CD4-positive, alpha-beta T cell treated with Interleukin-12 subunit alpha and Interleukin-12 subunit beta, for 1 hour (primary cell): ENCODE data around the gene SORL1.

Experiments used
- DNase-seq: peaks from one replicate; pipeline ENCODE4 v3.0.0-alpha.2; 2020

SORL1 gene

GRCh38 chr11:121592708-121593107 is 140.6 kb downstream of the SORL1 start:
- DNase-seq: no peak

DNA sequence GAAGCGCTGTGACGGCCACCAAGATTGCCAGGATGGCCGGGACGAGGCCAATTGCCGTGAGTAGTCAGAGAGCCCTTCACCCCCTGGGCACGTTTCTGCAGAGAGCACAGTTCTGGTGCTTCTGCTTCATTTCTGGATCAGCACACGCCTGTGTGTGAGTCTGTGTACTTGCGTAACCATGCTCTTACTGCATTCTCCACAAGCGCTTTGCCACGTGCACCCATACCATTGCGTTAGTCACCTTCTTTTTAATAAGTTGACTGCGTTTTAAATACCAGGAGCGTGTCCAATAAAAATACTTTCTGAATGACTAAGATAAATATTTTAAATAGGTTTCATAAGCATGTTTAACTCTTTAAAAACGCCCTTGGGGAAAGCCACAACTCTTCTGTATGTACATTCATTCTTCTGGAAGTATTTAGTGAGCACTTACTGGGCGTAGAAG is 143.6 kb downstream of the SORL1 start:
- DNase-seq: no peak

- no peak for DNase-seq
Measured at GRCh38 chr11:121596195-121597155, 144.4 kb downstream of the SORL1 start.

- DNase-seq: no peak
Measured at GRCh38 chr11:121603316-121603715, 151.2 kb downstream of the SORL1 start.

DNA sequence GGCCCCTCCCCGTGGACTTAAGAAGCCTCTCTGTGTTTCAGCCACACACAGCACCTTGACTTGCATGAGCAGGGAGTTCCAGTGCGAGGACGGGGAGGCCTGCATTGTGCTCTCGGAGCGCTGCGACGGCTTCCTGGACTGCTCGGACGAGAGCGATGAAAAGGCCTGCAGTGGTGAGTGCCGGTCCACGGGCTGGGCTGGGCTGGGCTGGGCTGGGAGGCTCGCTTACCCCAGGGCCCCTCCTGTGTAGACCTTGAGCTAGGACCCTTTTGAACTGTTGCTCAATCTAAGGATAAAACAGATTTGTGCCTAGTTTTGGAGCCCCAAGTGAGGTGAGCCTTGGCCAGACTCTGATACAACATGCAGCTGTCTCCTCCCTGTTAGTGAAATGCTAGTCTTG is 152.0 kb downstream of the SORL1 start:
- DNase-seq: no peak

- DNase-seq: no peak
Measured at GRCh38 chr11:121606354-121606753, 154.2 kb downstream of the SORL1 start.

- no peak for DNase-seq
Measured at GRCh38 chr11:121607341-121607740, 155.2 kb downstream of the SORL1 start.

- DNase-seq: no peak
Measured at GRCh38 chr11:121608545-121609098, 156.5 kb downstream of the SORL1 start.

GRCh38 chr11:121610706-121611105 is 158.6 kb downstream of the SORL1 start:
- DNase-seq: no peak

DNA sequence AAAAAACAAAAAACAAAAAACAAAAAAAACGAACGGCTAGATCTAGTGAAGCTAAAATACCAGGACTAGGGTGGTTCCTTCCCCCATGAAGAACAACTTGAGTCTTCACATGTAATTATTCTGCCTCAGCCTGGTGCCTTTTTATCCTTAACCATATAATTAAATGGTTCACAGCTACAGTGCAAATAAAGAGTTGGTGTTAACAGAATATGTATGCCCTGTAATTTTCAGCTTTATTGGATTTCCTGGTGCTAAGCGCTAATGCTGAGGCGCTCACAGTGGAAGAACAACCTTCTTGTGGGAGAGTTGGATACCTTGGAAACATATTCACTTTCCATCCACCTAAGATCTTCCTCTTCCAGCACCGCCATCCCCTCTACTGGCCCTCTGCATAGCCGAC is 159.1 kb downstream of the SORL1 start:
- no peak for DNase-seq

DNA sequence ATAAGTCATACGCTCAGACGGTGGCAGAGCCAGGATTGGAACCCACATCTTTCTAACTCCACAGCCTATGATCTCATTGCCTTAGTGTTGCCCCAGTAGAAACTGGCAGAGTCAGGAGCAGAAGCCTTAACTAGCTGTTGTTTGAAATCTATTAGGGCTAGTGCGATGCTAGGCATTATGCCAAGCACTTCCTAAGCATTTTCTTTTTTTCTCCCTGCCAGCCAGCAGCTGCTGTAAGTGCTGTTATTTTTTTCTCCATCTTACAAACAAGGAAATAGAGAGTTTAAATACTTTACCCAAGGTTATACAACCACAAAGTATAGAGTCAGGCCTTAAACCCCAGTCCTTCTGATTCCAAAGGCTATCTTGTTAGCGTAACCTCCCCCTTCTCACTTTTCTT is 161.6 kb downstream of the SORL1 start:
- DNase-seq: no peak

- DNase-seq: no peak
Measured at GRCh38 chr11:121614636-121615240, 162.6 kb downstream of the SORL1 start.

- DNase-seq: no peak
Measured at GRCh38 chr11:121615501-121615900, 163.4 kb downstream of the SORL1 start.

- no peak for DNase-seq
Measured at GRCh38 chr11:121618516-121618915, 166.4 kb downstream of the SORL1 start.

DNA sequence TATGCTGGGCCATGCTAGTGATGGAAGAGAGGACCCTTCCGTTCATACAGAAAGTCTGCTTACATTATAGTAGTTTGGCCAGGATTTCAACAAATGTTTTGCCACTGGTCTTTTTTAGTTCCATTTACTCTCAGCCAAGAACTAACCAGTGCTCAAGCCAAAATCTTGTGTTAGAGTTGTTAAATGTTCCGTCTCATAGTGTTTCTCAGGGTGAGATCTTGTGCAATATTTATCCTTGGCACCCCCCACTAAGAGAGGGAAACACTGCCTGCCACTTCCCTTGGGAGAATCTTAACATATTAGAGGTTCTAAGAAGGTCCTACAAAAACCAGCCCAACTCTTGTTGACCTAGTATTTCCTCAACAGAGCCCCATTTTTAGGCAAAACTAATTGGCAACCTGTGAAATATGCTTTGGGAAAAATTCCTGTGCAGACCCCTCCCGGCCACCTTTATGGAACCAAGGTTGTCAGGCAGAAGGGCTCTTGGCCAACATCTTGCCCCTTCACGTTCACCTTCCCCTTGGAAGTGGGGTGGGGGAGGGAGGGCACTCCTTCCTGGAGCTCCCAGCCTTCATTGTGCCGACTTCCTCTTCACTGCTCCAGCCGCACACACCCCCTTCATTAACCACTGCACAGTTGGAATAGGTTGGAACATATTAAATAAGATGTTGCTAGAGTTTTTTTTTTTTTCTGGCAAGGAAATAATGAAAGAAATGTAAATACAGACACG is 173.8 kb downstream of the SORL1 start:
- DNase-seq: no peak

GRCh38 chr11:121626507-121626875 is 174.4 kb downstream of the SORL1 start:
- no peak for DNase-seq

- no peak for DNase-seq
Measured at GRCh38 chr11:121626980-121627379, 174.9 kb downstream of the SORL1 start.

- DNase-seq: no peak
Measured at GRCh38 chr11:121630041-121630440, 177.9 kb downstream of the SORL1 start.

DNA sequence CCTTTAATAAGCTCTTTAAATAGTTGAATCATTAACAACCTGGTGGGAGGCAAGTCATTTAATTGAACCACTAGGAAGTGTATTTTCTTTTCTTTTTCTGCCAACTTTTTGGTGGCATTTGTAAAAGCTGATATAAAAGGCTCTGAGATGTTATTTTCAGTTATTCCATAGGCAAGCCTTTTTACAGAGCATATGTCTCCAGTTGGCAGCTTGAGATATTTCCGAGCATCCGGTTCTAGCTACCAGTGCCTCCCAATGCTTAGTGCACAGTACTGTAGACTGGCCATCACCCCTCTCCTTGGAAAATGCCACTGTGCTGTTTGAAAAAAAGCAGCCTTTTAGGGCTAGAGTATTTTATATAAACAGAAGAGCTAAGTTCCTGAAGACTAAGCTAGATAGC is 179.3 kb downstream of the SORL1 start:
- DNase-seq: no peak

- no peak for DNase-seq
Measured at GRCh38 chr11:121634273-121634672, 182.2 kb downstream of the SORL1 start.

DNA sequence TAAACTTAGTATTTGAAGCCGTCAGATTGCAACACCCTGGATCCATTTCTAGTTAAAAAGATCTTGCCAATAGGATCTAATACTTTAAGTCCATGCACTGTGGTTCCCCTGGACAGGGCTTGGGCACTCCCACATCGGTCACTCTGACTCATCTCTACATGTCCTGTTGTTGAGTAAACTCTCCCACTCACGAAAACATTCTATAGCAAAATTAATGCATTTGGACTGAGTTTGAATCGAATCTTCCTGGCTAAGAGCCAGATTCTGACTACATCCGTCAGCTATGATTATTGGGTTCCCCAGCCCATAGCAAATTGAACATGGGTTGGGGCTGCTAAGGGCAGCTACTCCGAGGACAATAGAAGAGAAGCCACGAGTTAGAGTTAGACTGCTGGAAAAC is 182.8 kb downstream of the SORL1 start:
- DNase-seq: no peak

DNA sequence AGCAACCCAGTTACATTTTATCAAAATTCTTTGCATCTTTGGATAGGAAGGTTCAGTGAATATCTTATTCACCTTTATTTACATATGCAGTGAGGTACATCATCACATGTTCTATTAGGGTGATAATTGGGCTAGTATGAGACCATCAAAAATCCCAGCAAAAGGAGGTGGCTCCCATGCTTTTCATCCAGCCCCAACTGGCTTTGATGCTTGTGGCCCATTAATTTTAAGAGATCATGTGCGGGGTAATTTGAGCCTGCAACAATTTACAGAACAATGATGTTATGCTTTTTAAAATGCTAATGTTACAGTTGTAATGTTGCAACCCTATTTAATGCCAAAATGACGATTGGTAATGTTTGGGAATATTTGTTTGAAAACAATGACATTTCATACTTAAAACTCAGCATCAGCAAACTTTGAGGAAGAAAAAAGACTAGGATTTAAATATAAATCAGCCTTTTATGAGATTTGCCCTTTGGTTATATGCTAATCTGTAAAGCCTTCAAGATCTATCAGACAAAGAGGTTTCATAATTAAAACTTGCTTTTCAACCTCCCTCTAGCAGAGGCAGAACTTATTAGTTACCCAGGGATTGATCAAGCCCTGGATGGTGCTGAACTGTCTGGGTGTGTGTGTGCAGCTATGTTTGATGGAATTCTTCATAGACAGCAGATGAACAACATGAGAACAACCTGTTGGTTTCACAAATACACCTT is 184.1 kb downstream of the SORL1 start:
- no peak for DNase-seq

GRCh38 chr11:121636800-121637176 is 184.7 kb downstream of the SORL1 start:
- no peak for DNase-seq
